ENCODE data around the gene RBM46.

Gene RBM46

GRCh38 chr4:154838694-154839093 is 57.6 kb downstream of the RBM46 start:
- DNase-seq: no peak

DNA sequence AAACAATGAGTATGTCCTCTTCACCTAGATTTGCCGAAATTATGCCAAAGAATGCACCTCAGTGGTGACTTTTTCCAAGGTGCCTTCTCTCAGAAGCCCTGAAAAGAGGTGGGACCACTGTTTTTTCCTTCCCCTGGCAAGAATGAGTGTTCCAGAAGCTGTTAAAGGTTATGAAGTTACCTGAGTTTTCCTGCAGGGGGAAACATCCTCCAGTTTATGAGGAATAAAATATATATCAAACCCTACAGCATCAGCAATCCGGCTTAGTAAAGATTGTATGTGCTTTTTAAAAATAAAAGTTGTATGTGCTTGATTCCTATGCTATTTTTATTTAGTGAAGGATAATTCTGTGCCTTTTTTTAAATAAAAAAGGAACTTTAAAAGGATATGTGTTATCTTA is 73.3 kb downstream of the RBM46 start:
- DNase-seq: peak; percentile 72

- DNase-seq: no peak
These were observed 77.1 kb downstream of the RBM46 start for GRCh38 chr4:154858166-154858565.

DNA sequence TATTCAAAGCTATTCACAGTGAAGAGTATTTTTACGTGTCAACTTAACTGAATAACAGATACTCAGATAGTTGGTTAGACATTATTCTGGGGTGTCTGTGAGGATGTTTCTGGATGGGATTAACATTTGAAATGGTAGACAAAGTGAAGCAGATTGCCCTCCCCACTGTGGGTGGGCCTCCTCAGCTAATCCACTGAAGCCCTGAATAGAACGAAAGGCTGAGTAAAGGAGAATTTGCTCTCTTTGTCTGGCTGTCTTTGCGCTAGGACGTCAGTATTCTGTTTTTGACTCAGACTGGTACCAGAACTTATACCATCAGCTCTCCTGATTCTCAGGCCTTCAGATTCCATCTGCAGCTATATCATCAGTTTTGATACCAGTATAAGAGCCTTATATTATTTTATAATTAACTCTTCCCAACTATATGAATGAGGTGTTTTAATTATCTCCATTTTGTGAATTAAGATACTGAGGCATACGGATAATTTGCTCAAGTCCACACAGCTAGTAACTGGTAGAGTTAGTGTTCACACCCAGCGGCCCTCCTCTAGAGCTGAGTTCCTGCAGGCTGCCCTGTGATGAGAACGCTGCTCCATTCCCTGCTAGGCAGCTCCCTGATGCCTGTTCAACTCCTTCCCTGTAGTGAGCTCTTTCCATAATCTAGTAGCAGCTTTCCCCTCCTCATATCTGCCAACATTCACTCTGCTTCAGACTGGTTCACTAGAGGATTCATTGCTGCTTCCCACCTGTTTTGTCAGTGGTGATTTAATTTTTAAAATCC is 87.5 kb downstream of the RBM46 start:
- no peak for DNase-seq

- no peak for DNase-seq
These were observed 88.2 kb downstream of the RBM46 start for GRCh38 chr4:154869301-154869700.

- DNase-seq: peak; percentile 51
These were observed 91.1 kb downstream of the RBM46 start for GRCh38 chr4:154872198-154872597.

DNA sequence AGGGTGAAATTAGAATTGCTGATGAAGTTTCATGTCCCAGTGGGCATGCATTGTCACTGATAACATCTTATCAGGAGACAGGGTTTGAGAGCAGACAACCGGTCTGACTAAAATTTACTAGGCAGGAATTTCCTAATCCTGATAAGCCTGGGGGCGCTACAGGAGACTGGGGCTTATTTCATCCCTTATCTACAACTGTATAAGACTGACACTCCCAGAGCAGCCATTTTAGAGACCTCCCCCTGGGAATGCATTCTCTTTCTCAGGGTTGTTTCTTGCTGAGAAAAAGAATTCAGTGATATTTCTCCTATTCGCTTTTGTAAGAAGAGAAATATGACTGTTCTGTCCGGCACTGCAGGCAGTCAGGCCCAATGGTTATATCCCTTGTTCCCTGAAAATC is 93.0 kb downstream of the RBM46 start:
- peak; percentile 62 for DNase-seq

DNA sequence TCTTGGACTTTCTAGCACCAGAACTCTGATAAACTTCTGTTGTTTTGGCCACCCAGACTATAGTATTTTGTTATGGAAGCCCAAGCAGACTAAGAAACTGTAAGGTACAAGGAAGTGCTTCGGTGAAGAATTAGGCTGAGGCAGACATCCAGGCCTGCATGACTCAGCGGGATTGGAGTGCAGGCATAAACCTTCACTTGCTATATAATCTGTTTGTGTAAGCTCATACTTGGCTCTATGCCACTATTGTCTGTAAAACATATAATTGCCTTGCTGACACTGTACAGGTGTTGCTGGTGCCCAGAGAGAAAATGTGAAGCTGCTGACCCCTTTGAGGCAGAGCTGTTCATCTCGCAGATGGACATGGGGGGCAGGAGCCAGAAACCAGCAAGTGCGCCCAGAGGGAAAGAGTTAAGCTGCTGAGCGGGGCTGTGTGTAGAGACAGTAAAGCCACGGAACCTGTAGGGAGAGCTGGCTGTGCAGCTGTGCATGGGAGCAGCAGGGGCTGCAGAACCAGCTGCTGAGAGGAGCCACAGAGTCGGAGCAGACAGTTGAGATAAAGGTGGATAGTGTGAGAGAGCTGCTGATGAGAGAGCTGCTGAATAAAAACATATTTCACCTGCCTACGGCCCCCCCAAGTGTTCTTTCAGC is 96.2 kb downstream of the RBM46 start:
- peak; percentile 94 for DNase-seq

Measured in OCI-M1 (cell line).